ENCODE results near the gene CFAP92.

The CFAP92 gene

GRCh38 chr3:128993461-128994172, at the start of gene CFAP92:
CFAP92 (minus strand) TSS chr3:128994076; CDS start chr3:128993304, 772 bp downstream.
- DNase-seq (ENCODE audit: low read depth), result peak; percentile 85

- DNase-seq (ENCODE audit: low read depth), result no peak
These were observed 46.9 kb upstream of the CFAP92 start for GRCh38 chr3:129040579-129041300.

GRCh38 chr3:129040039-129040336, 46.1 kb upstream of the CFAP92 start:
- DNase-seq (ENCODE audit: low read depth), result no peak

GRCh38 chr3:129039271-129040038, 45.6 kb upstream of the CFAP92 start:
- no peak for DNase-seq (ENCODE audit: low read depth)

- no peak for DNase-seq (ENCODE audit: low read depth)
These were observed 44.4 kb upstream of the CFAP92 start for GRCh38 chr3:129038121-129038855.

GRCh38 chr3:129037093-129037419, 43.2 kb upstream of the CFAP92 start:
- DNase-seq (ENCODE audit: low read depth), result no peak

GRCh38 chr3:129036222-129037092, 42.6 kb upstream of the CFAP92 start:
- no peak for DNase-seq (ENCODE audit: low read depth)

GRCh38 chr3:129035360-129036221, 41.7 kb upstream of the CFAP92 start:
- DNase-seq (ENCODE audit: low read depth), result no peak

GRCh38 chr3:129034642-129035041, 40.8 kb upstream of the CFAP92 start:
- DNase-seq (ENCODE audit: low read depth), result no peak

- DNase-seq (ENCODE audit: low read depth), result no peak
These were observed 39.9 kb upstream of the CFAP92 start for GRCh38 chr3:129033633-129034321.

GRCh38 chr3:129033151-129033550, 39.3 kb upstream of the CFAP92 start:
- no peak for DNase-seq (ENCODE audit: low read depth)

GRCh38 chr3:129032716-129033115, 38.8 kb upstream of the CFAP92 start:
- DNase-seq (ENCODE audit: low read depth), result no peak

GRCh38 chr3:129031476-129032215, 37.8 kb upstream of the CFAP92 start:
- no peak for DNase-seq (ENCODE audit: low read depth)

GRCh38 chr3:129030611-129031010, 36.7 kb upstream of the CFAP92 start:
- no peak for DNase-seq (ENCODE audit: low read depth)

GRCh38 chr3:129028866-129029265, 35.0 kb upstream of the CFAP92 start:
- DNase-seq (ENCODE audit: low read depth), result no peak

- DNase-seq (ENCODE audit: low read depth), result no peak
These were observed 33.6 kb upstream of the CFAP92 start for GRCh38 chr3:129027544-129027880.

GRCh38 chr3:129026728-129027543, 33.1 kb upstream of the CFAP92 start:
- peak; percentile 73 for DNase-seq (ENCODE audit: low read depth)

GRCh38 chr3:129025691-129026435, 32.0 kb upstream of the CFAP92 start:
- no peak for DNase-seq (ENCODE audit: low read depth)
